ENCODE measurements around the gene STAP2. TPM values are rescaled to one million over a fixed set of nuclear protein-coding genes. Genes with fewer than 3 reads are reported as not detected.

Gene STAP2
- total and polyA plus RNA-seq, 9 of the 15 experiments (the other 6 are each of a cell fraction or from before 2014, with no cell fraction given) = 1.2 to 9.8 (median 4.5) TPM

GRCh38 chr19:4337906-4338440, 654 bp downstream of the STAP2 start (continued):
- TF ChIP-seq RNF219 (CRISPR knock-in tag; IDR thresholded peaks at IDR 0.05) (no peak), ZNF121 (CRISPR knock-in tag; conservative IDR thresholded peaks at IDR 0.05) (no peak), RFX7 (CRISPR knock-in tag; IDR thresholded peaks at IDR 0.05) (no peak), GTF2B (IDR thresholded peaks at IDR 0.05; ENCODE audit: extremely low read depth, insufficient read length) (no peak), ZNF12 (CRISPR knock-in tag; IDR thresholded peaks at IDR 0.05) (no peak), SOX6 (IDR thresholded peaks at IDR 0.05) (peak; percentile 31; the same call in 1 of the 2 replicates), ZBTB2 (IDR thresholded peaks at IDR 0.05) (no peak), NCOA2 (IDR thresholded peaks at IDR 0.05; ENCODE audit: partially characterized antibody in 2 of 2) (no peak), MTA1 (IDR thresholded peaks at IDR 0.05; ENCODE audit: borderline replicate concordance) (no peak), TAF15 (IDR thresholded peaks at IDR 0.05; ENCODE audit: low read depth, low read length) (no peak), IRF2 (CRISPR knock-in tag; IDR thresholded peaks at IDR 0.05) (no peak), ELK1 (CRISPR knock-in tag; IDR thresholded peaks at IDR 0.05) (no peak), OTX1 (CRISPR knock-in tag; IDR thresholded peaks at IDR 0.05) (no peak), MEIS2 (IDR thresholded peaks at IDR 0.05; ENCODE audit: partially characterized antibody) (no peak), E2F5 (CRISPR knock-in tag; IDR thresholded peaks at IDR 0.05) (no peak), USF2 (CRISPR knock-in tag; IDR thresholded peaks at IDR 0.05) (no peak), CCAR2 (IDR thresholded peaks at IDR 0.05; ENCODE audit: low read depth, low read length) (no peak), THRAP3 (IDR thresholded peaks at IDR 0.05; ENCODE audit: borderline replicate concordance) (no peak), ZNF174 (CRISPR knock-in tag; IDR thresholded peaks at IDR 0.05) (no peak), SAP30 (IDR thresholded peaks at IDR 0.05; ENCODE audit: borderline replicate concordance, insufficient read depth, low read depth, low read length, poor library complexity, severe bottlenecking) (no peak), RNF2 (IDR thresholded peaks at IDR 0.05) (no peak), ZNF143 (CRISPR knock-in tag; IDR thresholded peaks at IDR 0.05) (no peak), HNRNPLL (IDR thresholded peaks at IDR 0.05; ENCODE audit: low read depth, low read length, poor library complexity, severe bottlenecking) (no peak)
